ENCODE results near the gene NTF3. TPM values are rescaled to one million over a fixed set of nuclear protein-coding genes. Genes with fewer than 3 reads are reported as not detected.

NTF3 gene
- polyA plus RNA-seq (2012; ENCODE audit: low read depth, missing spikeins) = not detected

DNA sequence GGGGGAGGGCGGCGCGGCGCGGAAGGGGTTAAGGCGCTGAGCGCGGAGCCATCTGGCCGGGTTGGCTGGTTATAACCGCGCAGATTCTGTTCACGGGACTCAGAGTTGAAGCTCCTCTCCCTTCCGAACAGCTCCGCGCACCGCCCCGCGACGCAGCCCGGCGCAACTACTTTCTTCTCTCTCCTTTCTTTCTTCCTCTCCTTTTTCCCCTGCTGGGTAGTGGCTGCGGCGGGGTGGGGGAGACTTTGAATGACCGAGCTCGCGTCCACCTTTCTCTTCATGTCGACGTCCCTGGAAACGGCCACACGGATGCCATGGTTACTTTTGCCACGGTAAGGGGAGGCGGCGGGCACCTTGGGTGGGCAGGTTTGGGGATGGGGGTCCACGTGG is at the start of gene NTF3:
TSS of gene NTF3 (plus strand) at position 98 of the 390 bp plus-strand sequence. CDS start at position 315, 217 bp downstream.
- FAIRE-seq = no peak
- TF ChIP-seq POLR2A (IDR thresholded peaks at IDR 0.05; ENCODE audit: low read depth, low read length) (no peak), PAX5 (IDR thresholded peaks at IDR 0.05; ENCODE audit: insufficient read depth, low read length, severe bottlenecking) (no peak), POLR2AphosphoS5 (IDR thresholded peaks at IDR 0.05; ENCODE audit: low read depth, low read length) (no peak), TAF1 (IDR thresholded peaks at IDR 0.05; ENCODE audit: low read depth, low read length) (no peak), SPI1 (IDR thresholded peaks at IDR 0.05; ENCODE audit: low read depth, low read length) (no peak), POU2F2 (IDR thresholded peaks at IDR 0.05; ENCODE audit: low read depth, low read length) (no peak)
- DNase-seq (ENCODE audit: insufficient read length, low spot score) = no peak

DNA sequence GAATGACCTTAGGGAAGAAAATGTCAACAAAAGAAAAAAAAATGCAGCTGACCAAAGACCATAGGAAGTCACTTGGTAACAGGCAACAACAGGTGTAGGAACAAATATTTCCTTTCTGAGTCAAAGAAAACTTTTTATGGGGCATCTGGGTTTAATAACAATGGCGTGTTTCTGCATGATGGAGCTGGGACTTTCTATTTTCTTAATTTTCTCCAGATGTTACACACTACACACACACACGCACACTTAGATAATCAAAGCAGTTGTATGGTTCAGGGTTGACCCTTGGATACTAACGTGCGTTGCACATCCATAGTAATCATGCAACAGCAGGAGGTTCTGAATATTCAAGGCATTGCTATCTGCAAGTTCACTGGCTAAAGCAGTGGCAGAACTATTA is 47.9 kb upstream of the NTF3 start:
- no peak for FAIRE-seq
- DNase-seq (ENCODE audit: insufficient read length, low spot score) = no peak
- no peak for TF ChIP-seq POU2F2 (IDR thresholded peaks at IDR 0.05; ENCODE audit: low read depth, low read length)
- no peak for TF ChIP-seq PAX5 (IDR thresholded peaks at IDR 0.05; ENCODE audit: insufficient read depth, low read length, severe bottlenecking)
- TF ChIP-seq SPI1 (IDR thresholded peaks at IDR 0.05; ENCODE audit: low read depth, low read length) = no peak
- TF ChIP-seq TAF1 (IDR thresholded peaks at IDR 0.05; ENCODE audit: low read depth, low read length) = no peak
- TF ChIP-seq POLR2AphosphoS5 (IDR thresholded peaks at IDR 0.05; ENCODE audit: low read depth, low read length) = no peak
- no peak for TF ChIP-seq POLR2A (IDR thresholded peaks at IDR 0.05; ENCODE audit: low read depth, low read length)

DNA sequence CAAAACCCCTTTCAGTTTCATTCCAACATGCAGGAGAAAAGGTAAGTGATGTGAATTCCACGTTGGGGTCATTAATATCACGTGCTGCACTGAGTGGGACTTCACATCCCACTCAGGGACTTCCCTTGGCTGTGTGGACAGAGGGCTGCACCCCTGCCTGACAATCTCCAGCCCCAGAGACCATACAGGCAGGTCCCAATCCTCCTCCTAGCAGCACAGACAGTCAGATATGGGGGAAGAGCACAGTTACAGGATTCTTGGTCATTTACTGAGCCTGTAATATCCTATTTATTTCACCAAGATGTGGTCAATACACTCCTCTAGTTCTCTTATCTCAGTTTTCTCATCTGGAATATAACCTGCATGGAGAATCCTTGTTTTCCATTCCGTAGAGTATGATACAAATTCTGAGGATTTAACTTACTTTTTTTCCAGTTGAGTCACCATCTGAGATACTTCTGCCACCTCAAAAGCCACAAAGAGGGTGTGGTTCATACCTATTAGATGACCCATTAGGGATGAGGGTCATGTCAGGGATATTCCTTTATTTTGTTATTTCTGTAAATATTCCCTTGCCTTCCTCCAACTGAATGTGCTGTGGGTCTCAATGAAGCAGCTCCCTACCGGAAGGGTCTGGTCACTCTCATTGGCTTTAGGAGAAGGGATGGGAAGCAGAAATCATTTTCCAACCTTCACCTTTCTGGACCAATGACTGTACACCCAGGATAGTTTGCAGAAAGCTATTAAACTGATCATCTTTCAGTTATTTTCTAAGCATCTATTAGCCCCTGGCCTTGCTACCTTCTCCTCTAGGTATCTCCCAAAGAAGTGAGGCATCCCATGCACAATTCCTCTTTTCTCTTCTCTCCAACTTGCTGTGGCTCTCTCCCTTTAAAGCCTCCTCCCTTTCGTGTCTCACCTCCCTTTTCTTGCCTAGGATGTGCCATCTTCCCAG is 43.0 kb upstream of the NTF3 start:
- no peak for TF ChIP-seq POU2F2 (IDR thresholded peaks at IDR 0.05; ENCODE audit: low read depth, low read length)
- no peak for TF ChIP-seq POLR2A (IDR thresholded peaks at IDR 0.05; ENCODE audit: low read depth, low read length)
- TF ChIP-seq PAX5 (IDR thresholded peaks at IDR 0.05; ENCODE audit: insufficient read depth, low read length, severe bottlenecking) = no peak
- no peak for TF ChIP-seq SPI1 (IDR thresholded peaks at IDR 0.05; ENCODE audit: low read depth, low read length)
- no peak for TF ChIP-seq POLR2AphosphoS5 (IDR thresholded peaks at IDR 0.05; ENCODE audit: low read depth, low read length)
- TF ChIP-seq TAF1 (IDR thresholded peaks at IDR 0.05; ENCODE audit: low read depth, low read length) = no peak
- DNase-seq (ENCODE audit: insufficient read length, low spot score) (no peak), FAIRE-seq (no peak)

DNA sequence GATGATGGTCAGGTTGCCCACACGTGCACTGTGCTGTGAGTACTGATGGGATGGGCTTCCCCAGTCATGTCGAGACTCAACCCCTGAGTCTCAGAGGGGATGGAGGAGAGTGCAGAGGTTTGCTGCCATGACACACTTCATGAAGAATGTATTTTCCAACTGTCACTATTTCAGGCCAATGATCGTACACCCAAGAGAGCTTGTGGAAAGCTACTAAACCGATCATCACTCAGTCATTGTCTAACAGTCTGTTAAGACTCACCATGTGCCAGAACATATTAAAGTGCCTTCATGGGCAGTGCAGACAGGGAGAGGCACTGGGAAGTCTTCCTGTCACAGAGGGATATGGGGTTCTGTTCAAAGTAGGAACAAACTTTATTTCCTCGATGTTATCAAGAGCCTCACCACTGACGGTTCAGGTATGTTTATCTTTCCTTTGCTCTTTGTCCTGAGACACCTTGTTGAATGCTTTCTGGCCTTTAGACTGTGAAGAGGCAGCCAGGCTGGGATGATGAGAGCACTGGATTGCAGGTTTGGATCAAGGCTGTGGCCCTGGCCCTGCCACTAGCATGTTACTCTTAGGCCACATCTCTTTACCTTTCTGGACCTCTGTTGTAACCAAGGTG is 41.6 kb upstream of the NTF3 start:
- TF ChIP-seq SPI1 (IDR thresholded peaks at IDR 0.05; ENCODE audit: low read depth, low read length) (no peak), POU2F2 (IDR thresholded peaks at IDR 0.05; ENCODE audit: low read depth, low read length) (no peak), TAF1 (IDR thresholded peaks at IDR 0.05; ENCODE audit: low read depth, low read length) (no peak), POLR2AphosphoS5 (IDR thresholded peaks at IDR 0.05; ENCODE audit: low read depth, low read length) (no peak), PAX5 (IDR thresholded peaks at IDR 0.05; ENCODE audit: insufficient read depth, low read length, severe bottlenecking) (no peak), POLR2A (IDR thresholded peaks at IDR 0.05; ENCODE audit: low read depth, low read length) (no peak)
- DNase-seq (ENCODE audit: insufficient read length, low spot score) (no peak), FAIRE-seq (no peak)

DNA sequence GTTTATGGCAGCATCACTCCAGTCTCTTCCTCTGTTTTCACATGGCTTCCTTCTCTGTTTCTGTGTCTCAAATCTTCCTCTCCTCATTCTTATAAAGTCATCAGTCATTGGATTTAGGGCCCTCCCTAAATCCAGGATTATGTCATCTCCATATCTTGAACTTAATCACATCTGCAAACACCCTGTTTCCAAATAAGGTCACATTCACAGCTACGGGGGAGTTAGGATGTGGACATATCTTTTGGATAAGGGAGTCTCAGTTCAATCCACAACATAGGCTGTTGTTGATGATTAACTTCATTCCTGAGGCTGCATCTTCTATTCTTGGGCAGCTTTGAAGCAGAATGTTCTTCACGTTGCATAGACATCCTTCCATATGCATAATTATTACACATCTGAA is 40.3 kb upstream of the NTF3 start:
- no peak for DNase-seq (ENCODE audit: insufficient read length, low spot score)
- no peak for FAIRE-seq

DNA sequence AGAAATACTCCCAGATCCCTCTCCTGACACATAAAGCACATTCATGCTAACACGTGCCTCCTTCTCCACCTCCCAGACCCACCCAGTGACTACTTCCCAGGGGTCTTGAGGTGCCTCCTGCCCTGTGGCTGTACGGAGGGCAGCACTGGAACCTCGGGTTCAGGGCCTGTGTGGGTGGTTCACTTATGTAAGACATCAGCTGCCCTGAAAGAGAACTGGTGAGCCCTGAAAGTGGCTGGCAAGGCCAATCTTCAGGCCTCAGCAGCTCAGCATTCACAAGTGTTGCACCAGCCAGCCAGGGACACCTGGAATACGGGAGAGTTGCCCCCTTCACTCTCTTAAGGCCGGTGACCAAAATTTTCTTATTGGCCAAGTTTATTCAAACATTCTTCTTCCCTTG is 38.9 kb upstream of the NTF3 start:
- TF ChIP-seq POLR2A (IDR thresholded peaks at IDR 0.05; ENCODE audit: low read depth, low read length) (no peak), SPI1 (IDR thresholded peaks at IDR 0.05; ENCODE audit: low read depth, low read length) (no peak), POLR2AphosphoS5 (IDR thresholded peaks at IDR 0.05; ENCODE audit: low read depth, low read length) (no peak), TAF1 (IDR thresholded peaks at IDR 0.05; ENCODE audit: low read depth, low read length) (no peak), PAX5 (IDR thresholded peaks at IDR 0.05; ENCODE audit: insufficient read depth, low read length, severe bottlenecking) (no peak), POU2F2 (IDR thresholded peaks at IDR 0.05; ENCODE audit: low read depth, low read length) (no peak)
- DNase-seq (ENCODE audit: insufficient read length, low spot score) (no peak), FAIRE-seq (no peak)

More for the DNA sequence above, 40.3 kb upstream of the NTF3 start:
- TF ChIP-seq TAF1 (IDR thresholded peaks at IDR 0.05; ENCODE audit: low read depth, low read length) = no peak

DNA sequence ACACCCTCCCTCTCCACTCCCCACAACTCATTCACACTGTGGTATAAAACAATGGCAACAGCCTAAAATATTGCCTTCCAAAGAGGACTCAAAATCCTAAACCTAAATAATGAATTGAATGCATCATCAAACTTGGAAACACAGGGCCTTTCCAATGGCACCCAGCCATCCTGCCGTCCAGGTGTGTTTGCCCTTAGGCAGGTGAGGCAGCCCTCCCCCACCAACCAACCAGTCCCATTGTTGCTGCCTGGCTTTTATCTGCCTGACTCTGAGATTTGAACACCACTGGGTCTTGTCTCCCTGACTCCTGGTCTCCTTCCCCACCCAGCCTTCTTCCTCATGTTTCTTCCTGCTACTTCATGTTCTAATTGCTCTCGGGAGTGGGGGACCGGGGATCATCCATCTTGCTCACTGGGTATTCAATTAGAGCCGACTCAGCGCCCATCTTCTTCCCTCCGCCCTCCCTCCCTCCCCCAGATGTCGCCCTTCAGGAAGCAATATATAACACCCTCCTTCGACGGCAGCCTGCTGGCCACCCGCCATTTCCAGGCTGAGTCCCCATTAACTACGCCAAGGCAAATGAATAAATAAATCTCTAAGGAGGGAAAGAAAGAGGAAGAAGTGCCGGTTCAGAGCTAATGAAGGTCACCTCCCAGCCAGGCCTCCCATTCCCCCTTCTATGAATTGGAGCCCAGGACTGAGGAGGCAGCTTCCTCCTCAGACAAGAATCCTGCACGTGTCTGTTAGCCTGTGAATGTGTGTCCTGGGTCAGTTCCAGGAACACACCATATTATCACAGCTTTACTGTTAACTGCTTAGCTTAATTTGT is 36.3 kb upstream of the NTF3 start:
- no peak for TF ChIP-seq POU2F2 (IDR thresholded peaks at IDR 0.05; ENCODE audit: low read depth, low read length)
- FAIRE-seq (no peak), DNase-seq (ENCODE audit: insufficient read length, low spot score) (no peak)

DNA sequence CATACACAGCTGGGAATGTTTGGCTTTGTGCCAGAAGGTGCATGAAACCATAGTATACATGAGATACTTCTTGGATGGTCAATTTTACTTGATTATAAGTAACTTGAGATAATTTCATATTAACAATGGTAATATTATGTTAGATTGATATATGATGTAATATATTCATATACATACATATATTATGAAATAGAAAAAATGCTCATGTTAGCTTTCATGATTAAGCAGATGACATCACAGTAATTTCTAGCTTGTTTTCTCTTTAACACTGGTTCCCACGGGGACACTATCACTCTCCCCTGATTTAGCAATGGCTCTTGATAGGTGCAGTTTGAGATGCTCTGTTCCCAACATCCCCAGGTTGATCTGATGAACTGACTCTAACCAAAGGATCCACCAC is 35.4 kb upstream of the NTF3 start:
- TF ChIP-seq SPI1 (IDR thresholded peaks at IDR 0.05; ENCODE audit: low read depth, low read length) (no peak), TAF1 (IDR thresholded peaks at IDR 0.05; ENCODE audit: low read depth, low read length) (no peak), POLR2A (IDR thresholded peaks at IDR 0.05; ENCODE audit: low read depth, low read length) (no peak), POLR2AphosphoS5 (IDR thresholded peaks at IDR 0.05; ENCODE audit: low read depth, low read length) (no peak), PAX5 (IDR thresholded peaks at IDR 0.05; ENCODE audit: insufficient read depth, low read length, severe bottlenecking) (no peak), POU2F2 (IDR thresholded peaks at IDR 0.05; ENCODE audit: low read depth, low read length) (no peak)
- FAIRE-seq (no peak), DNase-seq (ENCODE audit: insufficient read length, low spot score) (no peak)

DNA sequence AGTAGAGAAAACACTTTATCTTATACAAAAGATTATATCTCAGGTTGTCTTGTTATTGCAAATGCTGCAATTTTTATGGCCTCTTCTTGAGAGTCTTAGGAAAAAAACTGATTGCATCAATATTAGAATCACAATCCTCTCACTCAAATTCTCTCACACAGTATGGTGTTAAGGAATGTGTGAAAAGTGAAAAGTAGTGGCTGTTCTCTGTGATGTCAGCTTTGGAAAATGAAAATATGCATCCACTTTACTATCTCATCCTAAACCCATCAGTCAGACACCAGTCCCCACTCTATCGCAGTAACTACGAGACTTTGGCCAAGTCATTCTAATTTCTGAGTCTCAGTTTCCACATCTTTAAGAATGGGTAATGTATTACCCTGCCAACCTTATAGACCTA is 32.6 kb upstream of the NTF3 start:
- FAIRE-seq = no peak
- DNase-seq (ENCODE audit: insufficient read length, low spot score) = no peak
- TF ChIP-seq TAF1 (IDR thresholded peaks at IDR 0.05; ENCODE audit: low read depth, low read length) (no peak), POU2F2 (IDR thresholded peaks at IDR 0.05; ENCODE audit: low read depth, low read length) (no peak), PAX5 (IDR thresholded peaks at IDR 0.05; ENCODE audit: insufficient read depth, low read length, severe bottlenecking) (no peak), POLR2A (IDR thresholded peaks at IDR 0.05; ENCODE audit: low read depth, low read length) (no peak), POLR2AphosphoS5 (IDR thresholded peaks at IDR 0.05; ENCODE audit: low read depth, low read length) (no peak), SPI1 (IDR thresholded peaks at IDR 0.05; ENCODE audit: low read depth, low read length) (no peak)
